ENCODE measurements around the gene ITGBL1. TPM values are rescaled to one million over a fixed set of nuclear protein-coding genes. Genes with fewer than 3 reads are reported as not detected.

The ITGBL1 gene
- total and polyA plus RNA-seq, 8 donors = 0.63 to 9.5 (median 1.6) TPM

- ATAC-seq = peak in 3 of 4 donors; percentile 69 to 79 (median 74)
- no peaks in the 10 kb centered on the region for H3K27me3 ChIP-seq
- TF ChIP-seq CTCF (IDR thresholded peaks at IDR 0.05) = peak in 2 of 4 donors; percentile 24 to 39
- no peaks in the 10 kb centered on the region for H3K36me3 ChIP-seq
- intact Hi-C loops (cut with DNase I) = loop anchor here in 2 of 3 donors (5.0 to 10.0 kb wide), 2 partner anchors 233 to 240 kb away; no protein-coding TSS in a partner anchor
- H3K9me3 ChIP-seq = no peaks in the 10 kb centered on the region
- no peak overlapping the region for H3K4me3 ChIP-seq
- peaks cover 0 to 5% (median 0%) of the 10 kb centered on the region in 3 donors for H3K4me1 ChIP-seq
- no peak for DNase-seq
- peak; percentile 39 for FAIRE-seq
- 2 to 6% methylated on average over 1 of the region's 1 CpG for WGBS, 2 donors
- H3K27ac ChIP-seq = no peak overlapping the region
Observed at GRCh38 chr13:101757446-101758039, 305.1 kb downstream of the ITGBL1 start.

- WGBS, 2 donors = 49 to 79% methylated on average over 1 of the region's 1 CpG
- FAIRE-seq (no peak), ATAC-seq (no peak), DNase-seq (no peak)
- H3K4me3 ChIP-seq = no peak overlapping the region
- no peak for TF ChIP-seq CTCF (IDR thresholded peaks at IDR 0.05)
- H3K4me1 ChIP-seq = no peaks in the 10 kb centered on the region
- no peaks in the 10 kb centered on the region for H3K9me3 ChIP-seq
- H3K27me3 ChIP-seq = no peaks in the 10 kb centered on the region
- intact Hi-C loops (cut with DNase I) = no loop called here
- H3K27ac ChIP-seq = no peak overlapping the region
- H3K36me3 ChIP-seq = no peaks in the 10 kb centered on the region
Observed at GRCh38 chr13:101763191-101763590, 310.7 kb downstream of the ITGBL1 start.

Other genes with a start within 250 kb of the ITGBL1 start
- gene NALCN, start 36.2 kb upstream of the ITGBL1 start, total RNA-seq = 1 to 10 TPM in 3 of 6 donors, under 1 TPM in 3; 0.51 to 5.1 (median 1.2) TPM
- 1 to 10 TPM; 2.4 to 2.7 TPM for gene NALCN, start 36.2 kb upstream of the ITGBL1 start, polyA plus RNA-seq

All from pancreas (tissue), 10 donors.